Measurements from ENCODE around the gene CROCC. TPM values are rescaled to one million over a fixed set of nuclear protein-coding genes. Genes with fewer than 3 reads are reported as not detected.
"Not testable (repeated sequence)": the region's sequence is repeated elsewhere in the genome, so short reads cannot be mapped to it uniquely, and the experiment has no call there.

Gene CROCC
- 10 to 100 TPM; 15.2 to 33.1 (median 22.1) TPM for total RNA-seq

DNA sequence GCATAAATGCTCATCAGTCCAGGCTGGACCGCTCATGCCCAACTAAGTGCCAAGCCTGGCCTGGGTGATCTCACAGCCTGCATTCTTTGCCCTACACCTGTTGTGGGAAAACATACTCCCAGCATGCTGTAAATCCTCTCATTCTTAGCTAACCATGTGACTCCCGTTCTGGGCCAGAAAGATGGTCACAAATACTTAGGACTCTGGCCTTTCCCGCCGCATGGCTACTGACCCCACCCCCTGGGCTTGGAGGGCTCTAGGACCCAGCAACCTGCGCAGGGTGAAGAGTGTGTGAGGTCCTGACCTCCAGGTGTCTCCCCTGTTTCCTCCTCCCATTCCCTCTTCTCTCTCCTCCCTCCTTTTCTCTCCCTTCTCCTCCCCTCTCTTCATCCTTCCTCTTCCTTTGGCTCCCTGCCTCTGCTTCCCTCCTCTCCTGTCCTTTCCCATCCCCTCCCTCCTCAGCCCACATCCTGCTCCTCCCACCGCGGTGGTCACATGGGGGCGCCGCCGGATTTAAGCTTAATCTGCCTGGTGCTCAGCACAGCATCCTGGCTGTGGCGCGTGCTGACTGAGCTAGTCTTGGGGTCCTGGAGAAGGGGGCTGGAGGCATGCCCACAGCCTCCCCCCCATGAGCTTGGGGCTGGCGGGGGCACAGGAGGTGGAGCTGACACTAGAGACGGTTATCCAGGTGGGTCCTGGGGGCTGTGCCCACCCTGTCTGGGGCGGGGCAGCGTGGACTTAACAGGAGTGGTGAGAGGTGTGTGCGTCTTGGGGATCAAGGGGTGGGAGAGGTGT is at the start of gene CROCC:
CROCC (plus strand) TSS at position 541 of the 795 bp plus-strand sequence; CDS start at position 629, 88 bp downstream.
- TF ChIP-seq POLR2A (IDR thresholded peaks at IDR 0.05) (no peak), CTCF (IDR thresholded peaks at IDR 0.05) (no peak)
- 18 to 21% methylated on average over 17 of the region's 17 CpGs for WGBS, 2 donors
- Histone ChIP-seq H3K27me3 (no peaks in the 10 kb centered on the region), H3K27ac (no peak within 1 kb of the TSS), H3K4me3 (replicated peaks in 1 of 3) (no peak within 1 kb of the TSS), H3K4me1 (peaks cover 8 to 13% of the 10 kb centered on the region in 2 donors), H3K9me3 (no peaks in the 10 kb centered on the region), H3K36me3 (no peaks in the 10 kb centered on the region)
- peak; percentile 32 to 35 for DNase-seq
- intact Hi-C loops (cut with DNase I): no loop called here

GRCh38 chr1:16872152-16873075 is 49.3 kb upstream of the CROCC start:
- H3K27me3 ChIP-seq; H3K4me1 ChIP-seq; H3K9me3 ChIP-seq; H3K27ac ChIP-seq; H3K36me3 ChIP-seq; H3K4me3 ChIP-seq (replicated peaks in 1 of 3); intact Hi-C loops (cut with DNase I): not testable (repeated sequence)
- WGBS, 2 donors: 13 to 27% methylated on average over 37 to 56 of the region's 66 CpGs
- peak in 1 of 2 donors; percentile 35 for DNase-seq

GRCh38 chr1:16873076-16873879 is 48.5 kb upstream of the CROCC start:
- H3K27me3 ChIP-seq; H3K4me3 ChIP-seq (replicated peaks in 1 of 3); H3K36me3 ChIP-seq; intact Hi-C loops (cut with DNase I); H3K4me1 ChIP-seq; H3K27ac ChIP-seq; H3K9me3 ChIP-seq: not testable (repeated sequence)
- DNase-seq: peak; percentile 59 to 69
- 8 to 9% methylated on average over 33 to 44 of the region's 52 CpGs for WGBS, 2 donors

DNA sequence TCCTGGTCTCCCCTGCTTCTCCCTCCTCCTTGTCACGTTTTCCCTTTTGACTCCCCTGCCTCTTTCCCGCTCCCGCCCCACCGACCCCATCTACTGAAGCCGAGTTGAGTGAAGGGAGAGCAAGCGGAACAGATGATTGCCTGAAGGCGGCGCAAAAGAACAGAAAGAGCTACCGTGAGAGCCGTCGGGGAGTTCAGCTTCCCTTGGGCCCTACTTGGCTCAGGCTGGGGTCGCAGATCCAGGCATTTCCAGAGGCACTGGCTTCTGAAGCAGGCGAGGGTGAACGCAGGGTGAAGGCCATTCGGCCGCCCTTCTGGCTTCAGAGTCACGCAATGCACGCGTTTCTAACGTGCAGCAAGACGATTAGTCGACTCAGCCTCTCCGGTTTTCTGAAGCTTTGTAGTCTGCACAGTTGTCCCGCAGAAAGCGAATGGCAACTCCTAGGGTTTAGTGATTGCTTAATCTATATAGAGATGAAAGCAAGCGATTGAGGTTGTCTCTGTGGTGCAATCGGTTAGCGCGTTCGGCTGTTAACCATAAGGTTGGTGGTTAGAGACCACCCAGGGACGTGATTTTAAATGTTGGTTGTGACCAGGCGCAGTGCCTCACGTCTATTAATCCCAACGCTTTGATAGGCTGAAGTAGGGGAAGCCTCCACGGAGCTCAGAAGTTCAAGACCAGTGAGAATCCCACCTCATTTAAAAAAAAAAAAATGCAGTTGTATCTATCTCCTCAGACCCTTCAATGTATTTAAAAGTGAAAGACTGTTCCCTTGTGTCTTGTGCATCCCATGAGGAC is 46.6 kb upstream of the CROCC start:
- H3K36me3 ChIP-seq; H3K27me3 ChIP-seq; H3K4me1 ChIP-seq; intact Hi-C loops (cut with DNase I); H3K4me3 ChIP-seq (replicated peaks in 1 of 3); DNase-seq; H3K27ac ChIP-seq; H3K9me3 ChIP-seq: not testable (repeated sequence)
- WGBS, 2 donors: 30 to 35% methylated on average over 29 to 30 of the region's 35 CpGs

- H3K9me3 ChIP-seq; H3K27me3 ChIP-seq; H3K27ac ChIP-seq; H3K4me1 ChIP-seq; H3K36me3 ChIP-seq; H3K4me3 ChIP-seq (replicated peaks in 1 of 3); DNase-seq; intact Hi-C loops (cut with DNase I): not testable (repeated sequence)
- WGBS, 2 donors: 96 to 97% methylated on average over 1 of the region's 1 CpG
Observed at GRCh38 chr1:16881742-16882141, 40.0 kb upstream of the CROCC start.

DNA sequence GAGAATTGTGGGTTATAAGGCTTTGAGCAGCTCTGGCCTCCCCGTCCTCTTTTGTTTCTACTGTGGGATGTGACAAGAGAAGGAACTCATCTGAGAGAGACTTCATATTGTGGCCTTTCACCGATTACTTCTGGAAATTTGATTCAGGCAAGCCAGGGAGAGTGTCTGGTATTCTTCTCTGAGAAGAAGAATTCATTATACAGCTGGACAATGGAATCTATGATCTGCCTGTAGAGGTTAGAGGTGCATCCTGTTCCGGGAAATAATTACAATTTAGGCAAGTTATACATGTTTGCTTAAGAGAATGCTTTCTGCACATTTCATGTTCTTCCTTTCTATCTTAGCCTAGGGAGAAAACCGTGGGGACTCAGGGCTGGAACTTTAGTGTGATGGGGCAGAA is 38.7 kb upstream of the CROCC start:
- intact Hi-C loops (cut with DNase I): no loop called here
- H3K9me3 ChIP-seq: no peaks in the 10 kb centered on the region
- no peak overlapping the region for H3K4me3 ChIP-seq (replicated peaks in 1 of 3)
- H3K27me3 ChIP-seq: no peaks in the 10 kb centered on the region
- no peaks in the 10 kb centered on the region for H3K4me1 ChIP-seq
- 64 to 69% methylated on average over 4 of the region's 4 CpGs for WGBS, 2 donors
- no peaks in the 10 kb centered on the region for H3K36me3 ChIP-seq
- no peak for TF ChIP-seq POLR2A (IDR thresholded peaks at IDR 0.05)
- TF ChIP-seq CTCF (IDR thresholded peaks at IDR 0.05): no peak
- no peak overlapping the region for H3K27ac ChIP-seq
- no peak for DNase-seq

- H3K4me1 ChIP-seq; intact Hi-C loops (cut with DNase I); H3K4me3 ChIP-seq (replicated peaks in 1 of 3); H3K9me3 ChIP-seq; H3K36me3 ChIP-seq; DNase-seq; H3K27ac ChIP-seq; H3K27me3 ChIP-seq: not testable (repeated sequence)
- WGBS, 2 donors: 83 to 87% methylated on average over 5 of the region's 5 CpGs
Observed at GRCh38 chr1:16884487-16884886, 37.2 kb upstream of the CROCC start.

Data from thyroid gland (tissue), 4 donors.